ENCODE data around the gene FCHSD2.
"Not testable (repeated sequence)": the region's sequence is repeated elsewhere in the genome, so short reads cannot be mapped to it uniquely, and the experiment has no call there.

Gene FCHSD2

DNA sequence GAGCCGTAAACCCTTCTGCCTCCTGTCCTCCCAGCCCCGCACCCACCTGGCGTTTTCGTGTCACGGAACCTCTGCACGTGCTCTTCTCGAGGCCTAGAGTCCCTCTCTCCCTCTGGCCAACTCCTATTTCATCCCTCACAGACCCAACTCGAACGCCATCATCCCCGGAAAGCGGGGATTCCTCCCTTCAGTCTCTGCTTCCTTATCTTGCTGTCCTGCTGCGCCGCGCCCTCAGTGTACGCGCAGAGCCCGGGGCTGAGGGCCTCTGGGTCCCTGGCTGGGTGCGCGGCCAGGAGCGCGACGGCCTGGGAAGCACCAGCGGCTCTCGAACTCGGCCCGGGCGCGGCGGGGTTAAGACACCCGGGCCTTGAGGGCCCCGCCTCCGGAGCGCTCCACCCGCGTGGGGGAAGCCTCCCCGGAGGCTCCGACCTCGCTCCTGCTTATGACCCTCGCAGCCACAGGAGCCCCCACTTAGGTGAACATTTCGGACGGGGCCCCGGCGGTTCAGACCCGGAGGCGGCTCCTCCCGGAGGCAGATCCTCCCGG, 328.3 kb downstream of the FCHSD2 start:
- TF ChIP-seq, protein P1, sequence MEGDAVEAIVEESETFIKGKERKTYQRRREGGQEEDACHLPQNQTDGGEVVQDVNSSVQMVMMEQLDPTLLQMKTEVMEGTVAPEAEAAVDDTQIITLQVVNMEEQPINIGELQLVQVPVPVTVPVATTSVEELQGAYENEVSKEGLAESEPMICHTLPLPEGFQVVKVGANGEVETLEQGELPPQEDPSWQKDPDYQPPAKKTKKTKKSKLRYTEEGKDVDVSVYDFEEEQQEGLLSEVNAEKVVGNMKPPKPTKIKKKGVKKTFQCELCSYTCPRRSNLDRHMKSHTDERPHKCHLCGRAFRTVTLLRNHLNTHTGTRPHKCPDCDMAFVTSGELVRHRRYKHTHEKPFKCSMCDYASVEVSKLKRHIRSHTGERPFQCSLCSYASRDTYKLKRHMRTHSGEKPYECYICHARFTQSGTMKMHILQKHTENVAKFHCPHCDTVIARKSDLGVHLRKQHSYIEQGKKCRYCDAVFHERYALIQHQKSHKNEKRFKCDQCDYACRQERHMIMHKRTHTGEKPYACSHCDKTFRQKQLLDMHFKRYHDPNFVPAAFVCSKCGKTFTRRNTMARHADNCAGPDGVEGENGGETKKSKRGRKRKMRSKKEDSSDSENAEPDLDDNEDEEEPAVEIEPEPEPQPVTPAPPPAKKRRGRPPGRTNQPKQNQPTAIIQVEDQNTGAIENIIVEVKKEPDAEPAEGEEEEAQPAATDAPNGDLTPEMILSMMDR (IDR thresholded peaks at IDR 0.05; ENCODE audit: low read depth, low read length) = no peak
- peak overlapping the region; percentile 85 for H3K4me3 ChIP-seq (ENCODE audit: low read depth, low read length)

DNA sequence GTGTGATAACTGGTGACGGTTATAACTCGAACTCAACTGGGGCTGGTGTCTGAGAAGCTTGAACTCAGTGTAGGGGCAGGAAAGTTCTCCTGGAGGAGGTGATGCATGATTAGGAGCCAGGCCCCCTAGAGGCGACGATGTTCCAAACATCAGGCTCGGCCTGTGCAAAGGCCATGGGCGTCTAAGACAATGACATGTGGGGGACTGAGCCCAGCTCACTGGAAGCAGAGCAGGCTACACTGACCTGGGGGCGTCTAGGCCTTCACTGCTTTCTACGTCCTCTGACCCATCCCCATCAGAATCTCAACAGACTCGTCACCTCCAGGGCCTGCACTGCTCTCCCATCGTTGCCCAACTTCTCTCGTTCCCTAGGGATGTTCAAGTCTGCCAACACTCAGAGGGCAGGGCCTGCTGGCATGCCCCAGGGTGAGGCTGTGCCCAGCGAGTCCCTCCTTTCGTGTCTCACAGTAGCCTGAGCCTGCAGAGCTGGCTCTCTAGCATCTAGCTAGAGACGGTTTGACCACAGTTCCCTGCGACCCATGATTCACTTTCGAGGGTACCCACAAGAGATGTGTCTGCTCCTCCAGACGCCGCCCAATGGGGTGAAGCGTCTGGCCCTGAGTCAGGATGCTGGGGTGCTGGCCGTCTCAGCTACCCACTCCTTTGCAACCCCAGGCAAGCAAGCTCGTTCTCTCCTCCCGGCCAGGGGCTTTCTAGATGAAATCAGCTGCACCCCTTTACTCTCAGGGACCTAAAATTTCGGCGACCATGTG, 329.0 kb downstream of the FCHSD2 start:
- peak overlapping the region; percentile 85 for H3K4me3 ChIP-seq (ENCODE audit: low read depth, low read length)
- TF ChIP-seq, protein P1 (IDR thresholded peaks at IDR 0.05; ENCODE audit: low read depth, low read length) = peak; percentile 60

DNA sequence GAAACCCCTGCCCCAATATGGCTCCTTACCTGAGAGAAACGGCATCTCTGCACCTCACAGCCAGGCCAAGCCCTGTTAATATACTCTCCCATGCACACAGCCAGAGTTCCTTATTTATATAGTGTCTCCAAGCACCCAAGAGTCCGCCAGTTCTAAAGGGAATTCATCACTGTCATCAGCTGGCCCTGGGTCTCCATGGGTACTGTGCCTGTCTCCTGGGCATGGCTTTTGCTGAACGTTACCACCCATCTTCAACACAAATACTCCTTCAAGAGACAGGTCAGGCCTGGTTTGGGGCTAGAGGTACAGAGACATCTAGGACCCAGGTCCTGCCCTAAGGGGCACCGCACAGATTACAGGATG, 329.5 kb downstream of the FCHSD2 start:
- peak overlapping the region; percentile 85 for H3K4me3 ChIP-seq (ENCODE audit: low read depth, low read length)
- TF ChIP-seq, protein P1 (IDR thresholded peaks at IDR 0.05; ENCODE audit: low read depth, low read length) = no peak

DNA sequence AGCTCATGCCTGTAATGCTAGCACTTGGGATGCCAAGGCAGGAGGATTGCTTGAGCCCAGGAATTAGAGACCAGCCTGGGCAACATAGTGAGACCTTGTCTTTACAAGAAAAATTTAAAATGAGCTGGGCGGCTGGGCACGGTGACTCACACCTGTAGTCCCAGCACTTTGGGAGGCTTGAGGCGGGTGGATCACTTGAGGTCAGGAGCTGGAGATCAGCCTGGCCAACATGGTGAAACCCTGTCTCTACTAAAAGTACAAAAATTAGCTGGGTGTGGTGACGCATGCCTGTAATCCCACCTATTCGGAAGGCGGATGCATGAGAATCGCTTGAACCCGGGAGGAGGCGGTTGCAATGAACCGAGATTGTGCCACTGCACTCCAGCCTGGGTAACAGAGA, 330.4 kb downstream of the FCHSD2 start:
- H3K4me3 ChIP-seq (ENCODE audit: low read depth, low read length) = not testable (repeated sequence)

DNA sequence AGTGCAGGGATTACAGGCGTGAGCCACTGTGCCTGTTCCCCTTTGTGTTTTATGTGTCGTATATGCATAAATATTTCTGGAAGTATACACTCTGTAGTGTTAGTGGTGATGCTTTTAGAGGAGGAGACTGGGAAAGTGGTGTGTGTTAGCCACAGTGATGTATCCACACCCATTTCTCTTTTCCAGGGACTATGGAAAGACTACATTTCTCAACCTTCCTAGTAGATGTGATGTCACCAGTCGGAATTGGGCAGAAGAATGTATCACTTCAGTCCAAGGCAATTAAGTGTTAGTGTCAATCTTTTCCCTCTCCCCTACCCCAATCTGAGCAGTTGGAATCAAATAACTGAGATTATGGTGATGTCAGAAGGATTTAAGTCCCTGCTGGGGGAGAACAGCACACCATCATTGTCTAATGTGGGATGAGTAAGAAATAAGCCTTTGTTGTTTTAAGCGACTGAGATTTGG, 333.8 kb downstream of the FCHSD2 start:
- TF ChIP-seq, protein P1 (IDR thresholded peaks at IDR 0.05; ENCODE audit: low read depth, low read length) = no peak
- H3K4me3 ChIP-seq (ENCODE audit: low read depth, low read length) = no peak overlapping the region

DNA sequence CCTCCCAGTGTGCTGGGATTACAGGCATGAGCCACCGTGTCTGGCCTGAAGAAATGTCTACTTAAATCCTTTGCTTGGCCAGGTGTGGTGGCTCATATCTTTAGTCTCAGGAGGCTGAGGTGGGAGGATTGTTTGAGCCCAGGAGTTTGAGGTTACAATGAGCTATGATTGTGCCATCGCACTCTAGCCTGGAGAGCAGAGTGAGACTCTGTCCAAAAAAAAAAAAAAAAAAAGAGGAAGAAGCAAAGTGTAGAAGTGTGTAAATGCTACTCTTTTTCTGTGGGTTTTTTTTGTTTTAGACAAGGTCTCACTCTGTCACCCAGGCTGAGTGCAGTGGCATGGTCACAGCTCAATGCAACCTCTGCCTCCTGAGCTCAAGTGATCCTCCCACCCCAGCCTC, 334.3 kb downstream of the FCHSD2 start:
- no peak overlapping the region for H3K4me3 ChIP-seq (ENCODE audit: low read depth, low read length)
- TF ChIP-seq, protein P1 (IDR thresholded peaks at IDR 0.05; ENCODE audit: low read depth, low read length) = no peak

DNA sequence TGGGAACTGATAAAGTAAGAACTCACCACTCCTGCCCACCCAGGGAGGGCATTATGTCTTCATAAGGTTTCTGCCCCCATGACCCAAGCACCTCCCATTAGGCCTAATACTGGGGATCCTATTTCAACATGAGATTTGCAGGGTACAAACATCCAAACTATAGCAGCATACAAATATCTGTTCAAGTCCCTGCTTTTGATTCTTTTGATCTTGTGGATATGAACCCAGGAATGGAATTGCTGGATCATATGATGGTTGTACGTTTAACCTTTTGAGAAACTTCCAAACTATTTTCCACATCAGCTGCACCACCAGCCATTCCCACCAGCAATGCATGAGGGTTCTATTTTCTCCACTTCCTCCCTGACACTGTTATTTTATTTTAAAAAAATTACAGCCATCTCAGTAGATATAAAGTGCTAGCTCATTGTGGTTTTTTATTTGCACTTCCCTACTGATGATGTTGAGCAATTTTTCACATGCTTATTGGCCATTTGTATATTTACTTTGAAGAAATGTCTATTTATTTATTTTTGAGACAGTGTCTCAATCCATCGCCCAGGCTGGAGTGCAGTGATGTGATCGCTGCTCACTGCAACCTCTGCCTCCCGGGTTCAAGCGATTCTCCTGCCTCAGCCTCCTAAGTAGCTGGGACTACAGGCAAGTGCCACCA, 335.0 kb downstream of the FCHSD2 start:
- TF ChIP-seq, protein P1 (IDR thresholded peaks at IDR 0.05; ENCODE audit: low read depth, low read length) = no peak
- H3K4me3 ChIP-seq (ENCODE audit: low read depth, low read length) = no peak overlapping the region

DNA sequence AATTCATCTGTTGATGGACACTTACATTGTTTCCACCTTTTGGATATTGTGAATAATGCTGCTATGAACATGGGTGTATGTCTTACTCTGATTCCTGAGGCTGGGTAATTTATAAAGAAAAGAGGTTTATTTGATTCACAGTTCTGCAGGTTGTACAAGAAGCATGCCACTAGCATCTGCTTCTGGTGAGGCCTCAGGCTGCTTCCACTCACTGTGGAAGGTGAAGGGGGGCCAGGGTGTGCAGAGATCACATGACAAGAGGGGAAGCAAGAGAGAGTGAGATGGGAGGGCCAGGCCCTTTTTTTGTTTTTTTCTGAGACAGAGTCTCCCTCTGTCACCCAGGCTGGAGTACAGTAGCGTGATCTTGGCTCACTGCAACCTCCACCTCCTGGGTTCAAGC, 335.7 kb downstream of the FCHSD2 start:
- H3K4me3 ChIP-seq (ENCODE audit: low read depth, low read length) = not testable (repeated sequence)

All from WI38 (cell line).